Progenitor cell of endocrine pancreas (in vitro differentiated cells): Measurements from ENCODE around the gene PHKA2. TPM values are rescaled to one million over a fixed set of nuclear protein-coding genes. Genes with fewer than 3 reads are reported as not detected.
A peak's percentile ranks its signal among the peaks of the same experiment; 100 is the strongest.

Experiments used
- DNase-seq: peaks from one replicate; pipeline ENCODE4 v3.0.0; 2021; ENCODE audit warnings: low spot score; ENCODE audit not compliant: unreplicated experiment
- H3K27ac Mint-ChIP-seq: 2 replicates; pipeline ENCODE4 v1.8.0; 2021; ENCODE audit warnings: mild to moderate bottlenecking, moderate library complexity, mixed read lengths
- H3K27me3 Mint-ChIP-seq: 2 replicates; pipeline ENCODE4 v1.8.0; 2021; ENCODE audit warnings: mixed read lengths
- H3K36me3 Mint-ChIP-seq: 2 replicates; pipeline ENCODE4 v1.8.0; 2022; ENCODE audit warnings: mixed read lengths; ENCODE audit not compliant: insufficient read depth
- H3K4me1 Mint-ChIP-seq: 2 replicates; pipeline ENCODE4 v1.8.0; 2021; ENCODE audit warnings: low read depth, mixed read lengths
- H3K4me3 Mint-ChIP-seq: 2 replicates; pipeline ENCODE4 v1.8.0; 2021; ENCODE audit warnings: low read depth, mild to moderate bottlenecking, moderate library complexity, mixed read lengths
- H3K9me3 Mint-ChIP-seq: 2 replicates; pipeline ENCODE4 v1.8.0; 2021; ENCODE audit warnings: low read depth, mixed read lengths
- total RNA-seq: library from RNA; stranded (reverse); gene quantifications from 2 replicates; pipeline ENCODE4 v1.2.1, GENCODE V29; 2021
- TF ChIP-seq, protein P1 (sequence below): fragments of 200-600 bp; sonication (generic); IDR thresholded peaks from one replicate; pipeline ENCODE4 v1.5.0; 2021; ENCODE audit warnings: antibody characterized with exemption, mild to moderate bottlenecking; ENCODE audit not compliant: unreplicated experiment

PHKA2 gene
- total RNA-seq, 1 donor from 2014 or later = 71.6 TPM

- H3K4me1 Mint-ChIP-seq = no peaks in the 10 kb centered on the region
- TF ChIP-seq, protein P1, sequence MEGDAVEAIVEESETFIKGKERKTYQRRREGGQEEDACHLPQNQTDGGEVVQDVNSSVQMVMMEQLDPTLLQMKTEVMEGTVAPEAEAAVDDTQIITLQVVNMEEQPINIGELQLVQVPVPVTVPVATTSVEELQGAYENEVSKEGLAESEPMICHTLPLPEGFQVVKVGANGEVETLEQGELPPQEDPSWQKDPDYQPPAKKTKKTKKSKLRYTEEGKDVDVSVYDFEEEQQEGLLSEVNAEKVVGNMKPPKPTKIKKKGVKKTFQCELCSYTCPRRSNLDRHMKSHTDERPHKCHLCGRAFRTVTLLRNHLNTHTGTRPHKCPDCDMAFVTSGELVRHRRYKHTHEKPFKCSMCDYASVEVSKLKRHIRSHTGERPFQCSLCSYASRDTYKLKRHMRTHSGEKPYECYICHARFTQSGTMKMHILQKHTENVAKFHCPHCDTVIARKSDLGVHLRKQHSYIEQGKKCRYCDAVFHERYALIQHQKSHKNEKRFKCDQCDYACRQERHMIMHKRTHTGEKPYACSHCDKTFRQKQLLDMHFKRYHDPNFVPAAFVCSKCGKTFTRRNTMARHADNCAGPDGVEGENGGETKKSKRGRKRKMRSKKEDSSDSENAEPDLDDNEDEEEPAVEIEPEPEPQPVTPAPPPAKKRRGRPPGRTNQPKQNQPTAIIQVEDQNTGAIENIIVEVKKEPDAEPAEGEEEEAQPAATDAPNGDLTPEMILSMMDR = no peak
Observed at GRCh38 chrX:18897611-18898010, 86.3 kb downstream of the PHKA2 start.

DNA sequence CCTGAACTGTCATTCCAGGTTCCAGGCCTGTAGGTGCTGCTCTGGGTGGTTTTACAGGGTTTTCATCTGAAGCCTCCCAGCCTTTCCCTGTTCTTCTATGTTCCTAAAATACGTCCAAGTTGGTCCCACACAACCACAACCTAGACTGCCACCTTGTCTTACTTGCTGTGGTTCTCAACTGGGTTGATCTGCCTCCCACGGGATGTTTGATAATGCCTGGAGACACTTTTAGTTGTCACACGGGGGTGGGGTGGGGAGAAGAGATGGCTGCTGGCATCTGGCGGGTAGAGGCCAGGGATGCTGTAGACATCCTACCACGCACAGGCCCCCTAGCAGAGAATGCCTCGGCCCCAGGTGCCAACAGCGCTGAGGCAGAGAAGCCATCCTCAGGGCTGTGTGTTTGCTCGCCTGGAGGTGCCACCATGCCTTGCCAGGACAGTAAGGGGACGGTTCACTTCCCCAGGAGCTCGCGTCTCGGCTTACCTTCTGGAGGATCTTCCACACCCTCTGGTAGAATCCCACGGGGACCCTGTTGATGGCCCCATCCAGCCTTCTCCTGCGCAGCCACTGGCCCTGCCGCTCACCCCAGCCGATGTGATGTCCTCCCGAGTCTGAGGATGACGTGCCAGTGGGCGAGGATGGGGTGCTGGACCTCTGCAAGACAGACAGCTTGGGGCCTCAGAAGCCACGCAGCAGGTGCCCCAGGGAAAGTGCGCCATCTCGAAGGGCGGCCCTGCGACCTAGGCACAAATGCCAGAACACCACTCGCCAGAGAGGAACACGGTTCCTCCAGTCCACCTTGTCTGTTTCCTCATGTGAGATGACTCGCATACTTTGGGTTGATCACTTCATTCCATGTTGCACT, 87.0 kb downstream of the PHKA2 start:
- H3K4me1 Mint-ChIP-seq = no peaks in the 10 kb centered on the region
- no peak for DNase-seq
- peaks cover 7% of the 10 kb centered on the region for H3K9me3 Mint-ChIP-seq
- TF ChIP-seq, protein P1 = no peak
- no peaks in the 10 kb centered on the region for H3K27me3 Mint-ChIP-seq
- H3K4me3 Mint-ChIP-seq = no peak overlapping the region
- H3K27ac Mint-ChIP-seq = no peak overlapping the region
- H3K36me3 Mint-ChIP-seq = peaks cover 7% of the 10 kb centered on the region

More at GRCh38 chrX:18897611-18898010, 86.3 kb downstream of the PHKA2 start:
- Mint-ChIP-seq H3K4me3 (no peak overlapping the region), H3K36me3 (peaks cover 7% of the 10 kb centered on the region), H3K27me3 (no peaks in the 10 kb centered on the region), H3K27ac (peak overlapping the region; percentile 87), H3K9me3 (peaks cover 7% of the 10 kb centered on the region)
- no peak for DNase-seq

DNA sequence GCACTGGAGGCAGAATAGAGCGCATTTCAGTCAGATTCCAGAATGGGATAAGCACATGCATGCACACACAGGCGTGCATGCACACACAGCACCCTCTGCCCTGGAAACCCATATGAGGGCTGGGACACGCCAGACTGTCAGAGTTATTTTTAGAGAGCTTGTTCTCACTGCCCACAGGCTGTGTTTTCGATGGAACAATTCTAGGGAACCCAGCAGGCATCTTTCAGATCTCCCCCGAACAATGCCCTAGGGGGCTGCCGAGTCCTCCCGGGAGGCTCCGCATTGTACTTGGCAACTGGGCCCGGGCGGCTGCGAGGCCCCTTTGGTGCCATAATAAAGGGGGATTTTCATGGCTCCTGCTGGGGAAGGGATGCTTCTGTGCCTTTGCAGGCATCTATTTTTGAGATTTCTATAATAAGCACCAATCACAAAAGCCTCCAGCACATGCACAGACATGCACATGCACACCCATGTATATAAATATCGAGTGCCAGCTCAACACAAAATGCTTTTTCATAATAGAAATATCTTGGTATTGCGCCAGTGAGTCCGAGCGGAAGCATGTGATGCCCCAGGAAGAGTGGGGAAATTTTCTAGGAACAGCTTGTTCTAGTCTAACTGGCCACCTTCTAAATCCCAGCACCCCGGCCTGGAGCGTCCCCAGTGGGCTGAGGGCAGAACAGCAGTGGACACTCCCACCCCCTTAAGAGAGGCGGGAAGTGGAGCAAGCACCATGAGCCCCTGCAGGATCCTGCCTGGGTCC, 88.5 kb downstream of the PHKA2 start:
- Mint-ChIP-seq H3K9me3 (peaks cover 4% of the 10 kb centered on the region), H3K4me3 (no peak overlapping the region), H3K4me1 (no peaks in the 10 kb centered on the region), H3K27me3 (no peaks in the 10 kb centered on the region), H3K36me3 (peaks cover 5% of the 10 kb centered on the region), H3K27ac (no peak overlapping the region)
- TF ChIP-seq, protein P1 = no peak
- no peak for DNase-seq

DNA sequence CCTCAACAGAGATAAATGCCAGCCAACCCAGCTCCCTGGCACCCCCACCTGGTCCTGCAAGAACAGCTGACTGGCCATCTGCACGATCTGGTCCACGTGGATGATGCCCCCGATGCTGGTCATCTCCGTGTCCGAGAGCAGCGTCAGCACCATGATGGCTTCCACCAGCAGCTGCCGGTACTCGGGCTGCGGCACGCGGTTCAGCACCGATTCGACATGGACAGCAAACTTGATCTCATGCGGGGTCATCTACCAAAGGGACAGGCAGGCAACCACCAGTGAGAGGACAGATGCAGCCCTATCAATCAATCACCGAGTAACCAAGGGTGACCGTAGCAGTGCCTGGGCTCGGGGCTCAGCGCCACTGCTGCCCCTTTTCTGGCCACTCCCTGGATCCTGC, 89.8 kb downstream of the PHKA2 start:
- Mint-ChIP-seq H3K27me3 (no peaks in the 10 kb centered on the region), H3K36me3 (peaks cover 2% of the 10 kb centered on the region), H3K27ac (no peak overlapping the region), H3K4me3 (no peak overlapping the region), H3K4me1 (no peaks in the 10 kb centered on the region), H3K9me3 (no peaks in the 10 kb centered on the region)
- TF ChIP-seq, protein P1 = no peak
- DNase-seq = no peak

GRCh38 chrX:18893536-18893935, 90.4 kb downstream of the PHKA2 start:
- H3K4me3 Mint-ChIP-seq = no peak overlapping the region
- no peaks in the 10 kb centered on the region for H3K27me3 Mint-ChIP-seq
- no peak for DNase-seq
- no peak overlapping the region for H3K27ac Mint-ChIP-seq
- no peaks in the 10 kb centered on the region for H3K4me1 Mint-ChIP-seq
- no peaks in the 10 kb centered on the region for H3K9me3 Mint-ChIP-seq
- TF ChIP-seq, protein P1 = no peak
- H3K36me3 Mint-ChIP-seq = peaks cover 2% of the 10 kb centered on the region
